ENCODE measurements around the gene PDCD7. TPM values are rescaled to one million over a fixed set of nuclear protein-coding genes. Genes with fewer than 3 reads are reported as not detected.

The PDCD7 gene
- total RNA-seq, 2 experiments from 2014 or later = 33.8 to 35.1 TPM

GRCh38 chr15:65097651-65098263 lies 35.9 kb downstream of the PDCD7 start:
- no peak for ATAC-seq
- POLR2A ChIA-PET = no interaction called here
- H3K4me3 Mint-ChIP-seq = no peak overlapping the region
- no peak for TF ChIP-seq CTCF (IDR thresholded peaks at IDR 0.05)
- no peaks in the 10 kb centered on the region for H3K27me3 Mint-ChIP-seq
- intact Hi-C loops (cut with micrococcal nuclease) = no loop called here
- H3K36me3 Mint-ChIP-seq (ENCODE audit: low read depth) = peaks cover 17% of the 10 kb centered on the region
- CTCF ChIA-PET = no interaction called here
- H3K9me3 Mint-ChIP-seq = no peaks in the 10 kb centered on the region
- no peaks in the 10 kb centered on the region for H3K4me1 Mint-ChIP-seq (ENCODE audit: low read depth)
- no peak overlapping the region for H3K27ac Mint-ChIP-seq
- no peak for DNase-seq

GRCh38 chr15:65096481-65097385 lies 36.9 kb downstream of the PDCD7 start:
- Mint-ChIP-seq H3K9me3 (no peaks in the 10 kb centered on the region), H3K4me3 (no peak overlapping the region), H3K36me3 (ENCODE audit: low read depth) (peaks cover 17% of the 10 kb centered on the region), H3K27me3 (no peaks in the 10 kb centered on the region), H3K27ac (no peak overlapping the region), H3K4me1 (ENCODE audit: low read depth) (no peaks in the 10 kb centered on the region)
- intact Hi-C loops (cut with micrococcal nuclease) = no loop called here
- DNase-seq = no peak
- ATAC-seq = no peak
- ChIA-PET POLR2A (interaction anchor here (1.0 kb wide), 1 partner anchor 116 kb away, joined by 4 read pairs; no protein-coding TSS in a partner anchor), CTCF (no interaction called here)
- no peak for TF ChIP-seq CTCF (IDR thresholded peaks at IDR 0.05)

- no peak for DNase-seq
- Mint-ChIP-seq H3K27me3 (no peaks in the 10 kb centered on the region), H3K4me3 (no peak overlapping the region), H3K27ac (no peak overlapping the region), H3K9me3 (no peaks in the 10 kb centered on the region), H3K4me1 (ENCODE audit: low read depth) (no peaks in the 10 kb centered on the region), H3K36me3 (ENCODE audit: low read depth) (peaks cover 11% of the 10 kb centered on the region)
- ATAC-seq = no peak
- no peak for TF ChIP-seq CTCF (IDR thresholded peaks at IDR 0.05)
- intact Hi-C loops (cut with micrococcal nuclease) = no loop called here
- CTCF ChIA-PET = interaction anchor here (1.1 to 1.2 kb wide), 4 partner anchors 9 to 62 kb away, joined by 3 to 4 read pairs (median 3); no protein-coding TSS in a partner anchor
- POLR2A ChIA-PET = interaction anchor here (1.0 kb wide), 1 partner anchor 9 kb away, joined by 3 read pairs; no protein-coding TSS in a partner anchor
These were observed 37.9 kb downstream of the PDCD7 start for GRCh38 chr15:65095747-65096104.

GRCh38 chr15:65095011-65095746 lies 38.4 kb downstream of the PDCD7 start:
- no peaks in the 10 kb centered on the region for H3K4me1 Mint-ChIP-seq (ENCODE audit: low read depth)
- no peaks in the 10 kb centered on the region for H3K9me3 Mint-ChIP-seq
- POLR2A ChIA-PET = interaction anchor here (1.0 kb wide), 1 partner anchor 9 kb away, joined by 3 read pairs; no protein-coding TSS in a partner anchor
- H3K4me3 Mint-ChIP-seq = no peak overlapping the region
- intact Hi-C loops (cut with micrococcal nuclease) = no loop called here
- no peak for TF ChIP-seq CTCF (IDR thresholded peaks at IDR 0.05)
- ATAC-seq (no peak), DNase-seq (no peak)
- peaks cover 9% of the 10 kb centered on the region for H3K36me3 Mint-ChIP-seq (ENCODE audit: low read depth)
- CTCF ChIA-PET = interaction anchor here (1.1 to 1.3 kb wide), 5 partner anchors 8 to 61 kb away, joined by 3 to 4 read pairs (median 3); no protein-coding TSS in a partner anchor
- H3K27ac Mint-ChIP-seq = no peak overlapping the region
- no peaks in the 10 kb centered on the region for H3K27me3 Mint-ChIP-seq

Data from activated CD8-positive, alpha-beta T cell treated with anti-CD3 and anti-CD28 coated beads for 36 hours (primary cell).